GM12891 (cell line): ENCODE measurements around the gene ALPG.

Source experiments
- PAX5 ChIP-seq: IDR thresholded peaks from 2 replicates; pipeline ENCODE4 v1.6.1; 2011; ENCODE audit warnings: low read length, moderate library complexity, mild to moderate bottlenecking; ENCODE audit not compliant: insufficient read depth, severe bottlenecking
- POLR2A ChIP-seq: IDR thresholded peaks from 2 replicates; pipeline ENCODE4 v1.6.1; 2011; ENCODE audit warnings: low read depth, low read length, control low read depth
- POLR2AphosphoS5 ChIP-seq: IDR thresholded peaks from 2 replicates; pipeline ENCODE4 v1.6.1; 2011; ENCODE audit warnings: low read depth, low read length, control low read depth
- POU2F2 ChIP-seq: IDR thresholded peaks from 2 replicates; pipeline ENCODE4 v1.6.1; 2011; ENCODE audit warnings: low read depth, mild to moderate bottlenecking, control low read depth, low read length, moderate library complexity
- SPI1 ChIP-seq: IDR thresholded peaks from 2 replicates; pipeline ENCODE4 v1.6.1; 2011; ENCODE audit warnings: low read depth, low read length, control low read depth
- TAF1 ChIP-seq: IDR thresholded peaks from 2 replicates; pipeline ENCODE4 v1.6.1; 2011; ENCODE audit warnings: low read depth, low read length, control low read depth

DNA sequence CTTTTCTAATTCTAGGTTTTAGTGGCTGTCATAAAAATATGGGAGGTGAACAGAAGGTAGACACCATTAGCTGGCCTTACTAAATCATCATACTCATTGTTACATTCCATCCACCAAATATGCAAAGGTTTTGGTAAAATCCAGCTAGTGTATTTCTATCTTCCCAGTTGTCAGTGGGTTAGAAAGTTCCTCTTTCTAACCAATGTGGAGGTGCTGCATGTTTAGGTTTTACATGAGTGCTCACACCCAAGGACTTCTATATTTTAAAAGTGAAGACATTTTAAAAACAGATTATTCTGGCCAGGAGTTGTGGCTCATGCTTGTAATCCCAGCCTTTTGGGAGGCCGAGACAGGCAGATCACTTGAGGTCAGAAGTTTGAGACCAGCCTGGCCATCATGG is 22.2 kb upstream of the ALPG start:
- TF ChIP-seq POLR2A (no peak), TAF1 (no peak), PAX5 (no peak), POLR2AphosphoS5 (no peak), SPI1 (no peak), POU2F2 (no peak)
